IMR-90 (cell line): ENCODE results near the gene CCDC88B. TPM values are rescaled to one million over a fixed set of nuclear protein-coding genes. Genes with fewer than 3 reads are reported as not detected.

Experiments
- ATAC-seq: fragments of 200-7000 bp; cut with Tn5 transposase; 2 replicates; pipeline ENCODE4 v1.9.1; 2020; ENCODE audit warnings: low read depth, mild to moderate bottlenecking, moderate library complexity
- BruUV-seq: library from RNA; stranded (reverse); fragments of 400-500 nt; replicated peaks from 2 replicates; lab custom pipeline; 2021; lab: Mats Ljungman, UMichigan
- CTCF ChIA-PET: fragments of 300-600 bp; formaldehyde crosslinking; extraction: SDS; loops from one replicate; lab custom pipeline; 2021; ENCODE audit warnings: antibody characterized with exemption; lab: Yijun Ruan, JAX
- POLR2A ChIA-PET: fragments of 300-600 bp; sonication (Branson Sonifier 250); formaldehyde crosslinking; loops from one replicate; lab custom pipeline; 2022; ENCODE audit warnings: antibody characterized with exemption; ENCODE audit not compliant: unreplicated experiment; lab: Charles Lee
- DNase-seq: peaks from one replicate; pipeline ENCODE4 v3.0.0; 2013
- H2AFZ ChIP-seq: replicated peaks from 2 replicates; pipeline ENCODE3; 2013; ENCODE audit warnings: low read length, mild to moderate bottlenecking; ENCODE audit not compliant: poor library complexity
- H2AK5ac ChIP-seq: 2 replicates; pipeline ENCODE4 v1.6.1; 2013; ENCODE audit warnings: low read depth, low read length, inconsistent platforms
- H2AK9ac ChIP-seq: replicated peaks from 2 replicates; pipeline ENCODE3; 2013; ENCODE audit warnings: mild to moderate bottlenecking, low read depth, low read length, moderate library complexity; ENCODE audit not compliant: poor library complexity
- H2BK120ac ChIP-seq: 2 replicates; pipeline ENCODE4 v1.6.1; 2013; ENCODE audit warnings: low read depth, low read length, inconsistent platforms
- H2BK15ac ChIP-seq: 3 replicates; pipeline ENCODE4 v1.6.1; 2013; ENCODE audit warnings: low read depth, low read length, inconsistent platforms
- H2BK20ac ChIP-seq: 2 replicates; pipeline ENCODE4 v1.6.1; 2013; ENCODE audit warnings: low read depth, mild to moderate bottlenecking, inconsistent platforms, low read length, moderate library complexity
- H2BK5ac ChIP-seq: 2 replicates; pipeline ENCODE4 v1.6.1; 2013; ENCODE audit warnings: mild to moderate bottlenecking, low read depth, low read length, inconsistent platforms; ENCODE audit not compliant: poor library complexity, severe bottlenecking
- H3K14ac ChIP-seq: replicated peaks from 2 replicates; pipeline ENCODE4 v1.6.1; 2013; ENCODE audit warnings: low read depth, low read length, inconsistent platforms
- H3K18ac ChIP-seq: 2 replicates; pipeline ENCODE4 v1.6.1; 2013; ENCODE audit warnings: low read depth, low read length, control low read depth
- H3K23ac ChIP-seq: 2 replicates; pipeline ENCODE4 v1.6.1; 2013; ENCODE audit warnings: low read depth, low read length, inconsistent platforms
- H3K27ac ChIP-seq: 2 replicates; pipeline ENCODE4 v1.5.1; 2013; ENCODE audit warnings: mild to moderate bottlenecking, control low read depth, low read length; ENCODE audit not compliant: insufficient read depth
- H3K27me3 ChIP-seq: 2 replicates; pipeline ENCODE4 v1.6.1; 2013; ENCODE audit warnings: low read length; ENCODE audit not compliant: control insufficient read depth, insufficient read depth
- H3K36me3 ChIP-seq: 2 replicates; pipeline ENCODE4 v1.6.1; 2013; ENCODE audit warnings: low read length, mixed read lengths; ENCODE audit not compliant: control insufficient read depth, insufficient read depth
- H3K4ac ChIP-seq: 2 replicates; pipeline ENCODE4 v1.6.1; 2013; ENCODE audit warnings: low read depth, low read length, inconsistent platforms
- H3K4me1 ChIP-seq: 2 replicates; pipeline ENCODE4 v1.6.1; 2013; ENCODE audit warnings: low read length, mixed read lengths; ENCODE audit not compliant: control insufficient read depth, insufficient read depth
- H3K4me2 ChIP-seq: 2 replicates; pipeline ENCODE4 v1.6.1; 2013; ENCODE audit warnings: low read depth, mild to moderate bottlenecking, control low read depth, low read length, moderate library complexity
- H3K4me3 ChIP-seq: 2 replicates; pipeline ENCODE4 v1.5.1; 2013; ENCODE audit warnings: low read depth, mild to moderate bottlenecking, control low read depth, low read length, moderate library complexity; ENCODE audit not compliant: insufficient read depth
- H3K56ac ChIP-seq: 2 replicates; pipeline ENCODE4 v1.6.1; 2013; ENCODE audit warnings: low read length, inconsistent platforms; ENCODE audit not compliant: insufficient read depth; ENCODE audit errors: extremely low read depth
- H3K79me1 ChIP-seq, 2 experiments: 2 replicates each; pipeline ENCODE4 v1.6.1; 2013; ENCODE audit warnings: low read length in 2 of 2, inconsistent platforms in 1 of 2, low read depth in 1 of 2
- H3K9ac ChIP-seq: 2 replicates; pipeline ENCODE4 v1.6.1; 2013; ENCODE audit warnings: low read depth, low read length, control low read depth
- H3K9me1 ChIP-seq: 2 replicates; pipeline ENCODE4 v1.6.1; 2013; ENCODE audit warnings: low read length, inconsistent platforms; ENCODE audit not compliant: insufficient read depth
- H3K9me3 ChIP-seq: 2 replicates; pipeline ENCODE4 v1.6.1; 2013; ENCODE audit warnings: low read length; ENCODE audit not compliant: control insufficient read depth, insufficient read depth
- H4K20me1 ChIP-seq: 2 replicates; pipeline ENCODE4 v1.6.1; 2013; ENCODE audit warnings: low read length, inconsistent platforms; ENCODE audit not compliant: insufficient read depth
- H4K5ac ChIP-seq: 2 replicates; pipeline ENCODE4 v1.6.1; 2013; ENCODE audit warnings: mild to moderate bottlenecking, low read depth, low read length, control low read depth
- H4K8ac ChIP-seq, 2 experiments: 2 replicates each; pipeline ENCODE4 v1.6.1; 2013; ENCODE audit warnings: low read depth in 2 of 2, low read length in 2 of 2, control low read depth in 1 of 2, inconsistent platforms in 1 of 2
- H4K91ac ChIP-seq: 2 replicates; pipeline ENCODE4 v1.6.1; 2013; ENCODE audit warnings: low read depth, low read length, inconsistent platforms; ENCODE audit not compliant: insufficient read depth
- CEBPB ChIP-seq: IDR thresholded peaks from 2 replicates; pipeline ENCODE4 v1.6.1; 2012; ENCODE audit warnings: low read depth, low read length, improper control_type of control experiment
- FOS ChIP-seq: fragments of 150-350 bp; IDR thresholded peaks from 2 replicates; pipeline ENCODE4 v1.6.1; 2016; ENCODE audit warnings: low read depth, low read length
- MAFK ChIP-seq: IDR thresholded peaks from 2 replicates; pipeline ENCODE4 v1.6.1; 2012; ENCODE audit warnings: low read depth, low read length, improper control_type of control experiment
- MAZ ChIP-seq: IDR thresholded peaks from 2 replicates; pipeline ENCODE4 v1.6.1; 2012; ENCODE audit warnings: low read depth, mild to moderate bottlenecking, low read length, improper control_type of control experiment, moderate library complexity, borderline replicate concordance
- RCOR1 ChIP-seq: IDR thresholded peaks from 2 replicates; pipeline ENCODE4 v1.6.1; 2012; ENCODE audit warnings: mild to moderate bottlenecking, low read length, improper control_type of control experiment; ENCODE audit not compliant: insufficient replicate concordance
- SMC3 ChIP-seq: fragments of 150-350 bp; IDR thresholded peaks from 2 replicates; pipeline ENCODE4 v1.6.1; 2016; ENCODE audit warnings: low read depth, mild to moderate bottlenecking, antibody characterized with exemption, low read length, moderate library complexity
- WGBS, 2 experiments: methylation state at CpG; one replicate each; pipeline versions ENCODE4 v1.1.5 to v1.1.7; 2013; ENCODE audit warnings: missing lambda C conversion rate in 2 of 2; ENCODE audit not compliant: insufficient read length in 1 of 2; ENCODE audit errors: extremely low coverage in 2 of 2; 5-methylcytosine and 5-hydroxymethylcytosine counted together
- dilution Hi-C: fragments of 300-500 bp; cut with HindIII; formaldehyde crosslinking; loops from one replicate; pipeline ENCODE4 v1.14.3; 2018; ENCODE audit warnings: low sequenced_read_pairs; ENCODE audit not compliant: unreplicated experiment
- in situ Hi-C: fragments of 300-500 bp; cut with MboI; formaldehyde crosslinking; loops from 3 replicates; pipeline ENCODE4 v1.14.3; 2019; ENCODE audit warnings: low sequenced_read_pairs, inconsistent platforms, mixed read lengths
- intact Hi-C: fragments of 100-400 bp; cut with micrococcal nuclease; formaldehyde crosslinking; loops from 2 replicates; pipeline ENCODE4 v1.10.0; 2022
- polyA plus RNA-seq, 3 experiments: library from polyadenylated mRNA; depleted of rRNA; stranded (reverse); fragments of >200 nt; gene quantifications; 2 replicates each; pipeline ENCODE4 v1.2.3, GENCODE V29; 2012; ENCODE audit warnings: low replicate concordance in 1 of 3
- total RNA-seq: library from RNA; depleted of rRNA; stranded (reverse); fragments of >200 nt; gene quantifications from 2 replicates; pipeline ENCODE4 v1.2.3, GENCODE V29; 2012
- TF ChIP-seq, protein P1 (sequence below): fragments of 150-350 bp; IDR thresholded peaks from 2 replicates; pipeline ENCODE4 v1.6.1; 2016; ENCODE audit warnings: low read depth, mild to moderate bottlenecking, low read length, moderate library complexity, borderline replicate concordance
- TF ChIP-seq, protein P2 (sequence below): conservative IDR thresholded peaks from 2 replicates; pipeline ENCODE4 v1.5.1; 2012; ENCODE audit warnings: mild to moderate bottlenecking, low read depth, low read length, improper control_type of control experiment

CCDC88B gene
- total and polyA plus RNA-seq, 2 of the 4 experiments (the other 2 are of a cell fraction) = 1.3 to 2.5 TPM

DNA sequence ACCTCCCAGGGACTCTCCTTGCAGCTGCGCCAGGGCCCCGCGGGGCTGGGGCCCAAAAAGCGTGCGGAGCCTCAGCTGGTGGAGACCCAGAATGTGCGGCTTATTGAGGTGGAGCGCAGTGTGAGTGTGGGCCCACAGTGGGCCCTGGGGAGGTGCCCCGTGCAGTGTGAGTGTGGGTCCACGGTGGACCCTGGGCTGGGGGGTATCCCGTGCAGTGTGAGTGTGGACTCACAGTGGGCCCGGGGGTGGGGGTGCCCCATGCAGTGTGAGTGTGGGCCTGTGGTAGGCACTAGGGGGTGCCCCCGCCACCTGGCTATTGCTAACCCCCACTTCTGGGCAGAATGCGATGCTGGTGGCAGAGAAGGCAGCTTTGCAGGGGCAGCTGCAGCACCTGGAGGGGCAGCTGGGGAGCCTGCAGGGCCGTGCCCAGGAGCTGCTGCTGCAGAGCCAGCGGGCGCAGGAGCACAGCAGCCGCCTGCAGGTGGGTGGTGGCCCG is 11.2 kb downstream of the CCDC88B start:
- no peak overlapping the region for H3K14ac ChIP-seq
- no peak overlapping the region for H3K4ac ChIP-seq
- no peak overlapping the region for H3K18ac ChIP-seq
- no peak overlapping the region for H2AK9ac ChIP-seq
- H4K91ac ChIP-seq = no peak overlapping the region
- no TSS peak for BruUV-seq
- no peak overlapping the region for H2BK20ac ChIP-seq
- H2BK120ac ChIP-seq = no peak overlapping the region
- no peak overlapping the region for H2BK15ac ChIP-seq
- H3K79me1 ChIP-seq = peaks cover 0 to 3% of the 10 kb centered on the region in 2 experiments; a peak in 1 of 4 replicates
- ChIA-PET POLR2A (no interaction called here), CTCF (interaction anchor here (1.6 kb wide), 1 partner anchor 20 kb away, joined by 4 read pairs; no protein-coding TSS in a partner anchor)
- H3K4me3 ChIP-seq = no peak overlapping the region
- no peaks in the 10 kb centered on the region for H3K9me3 ChIP-seq
- H3K36me3 ChIP-seq = no peaks in the 10 kb centered on the region
- peaks cover 4% of the 10 kb centered on the region; the same call in 1 of the 2 replicates for H3K9me1 ChIP-seq
- 92% methylated on average over 11 of the region's 18 CpGs; no CpG with 5 or more reads in 1 of the 2 experiments for WGBS, 2 experiments
- H3K4me1 ChIP-seq = peaks cover 6% of the 10 kb centered on the region
- H3K23ac ChIP-seq = no peak overlapping the region
- H3K56ac ChIP-seq = no peak overlapping the region
- ATAC-seq (no peak), DNase-seq (no peak)
- H2BK5ac ChIP-seq = no peak overlapping the region
- H4K8ac ChIP-seq = no peak overlapping the region
- no peak overlapping the region for H2AFZ ChIP-seq
- no peak overlapping the region for H3K4me2 ChIP-seq
- dilution Hi-C loops (no loop called here), in situ Hi-C loops (no loop called here), intact Hi-C loops (no loop called here)
- no peak overlapping the region for H3K27ac ChIP-seq
- no peak overlapping the region for H3K9ac ChIP-seq
- no peak overlapping the region for H2AK5ac ChIP-seq
- no peaks in the 10 kb centered on the region for H4K20me1 ChIP-seq
- H4K5ac ChIP-seq = no peak overlapping the region
- no peak for TF ChIP-seq MAZ
- TF ChIP-seq, protein P1, sequence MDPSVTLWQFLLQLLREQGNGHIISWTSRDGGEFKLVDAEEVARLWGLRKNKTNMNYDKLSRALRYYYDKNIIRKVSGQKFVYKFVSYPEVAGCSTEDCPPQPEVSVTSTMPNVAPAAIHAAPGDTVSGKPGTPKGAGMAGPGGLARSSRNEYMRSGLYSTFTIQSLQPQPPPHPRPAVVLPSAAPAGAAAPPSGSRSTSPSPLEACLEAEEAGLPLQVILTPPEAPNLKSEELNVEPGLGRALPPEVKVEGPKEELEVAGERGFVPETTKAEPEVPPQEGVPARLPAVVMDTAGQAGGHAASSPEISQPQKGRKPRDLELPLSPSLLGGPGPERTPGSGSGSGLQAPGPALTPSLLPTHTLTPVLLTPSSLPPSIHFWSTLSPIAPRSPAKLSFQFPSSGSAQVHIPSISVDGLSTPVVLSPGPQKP = no peak
- TF ChIP-seq FOS = no peak
- no peak for TF ChIP-seq SMC3
- TF ChIP-seq MAFK = no peak
- TF ChIP-seq, protein P2, sequence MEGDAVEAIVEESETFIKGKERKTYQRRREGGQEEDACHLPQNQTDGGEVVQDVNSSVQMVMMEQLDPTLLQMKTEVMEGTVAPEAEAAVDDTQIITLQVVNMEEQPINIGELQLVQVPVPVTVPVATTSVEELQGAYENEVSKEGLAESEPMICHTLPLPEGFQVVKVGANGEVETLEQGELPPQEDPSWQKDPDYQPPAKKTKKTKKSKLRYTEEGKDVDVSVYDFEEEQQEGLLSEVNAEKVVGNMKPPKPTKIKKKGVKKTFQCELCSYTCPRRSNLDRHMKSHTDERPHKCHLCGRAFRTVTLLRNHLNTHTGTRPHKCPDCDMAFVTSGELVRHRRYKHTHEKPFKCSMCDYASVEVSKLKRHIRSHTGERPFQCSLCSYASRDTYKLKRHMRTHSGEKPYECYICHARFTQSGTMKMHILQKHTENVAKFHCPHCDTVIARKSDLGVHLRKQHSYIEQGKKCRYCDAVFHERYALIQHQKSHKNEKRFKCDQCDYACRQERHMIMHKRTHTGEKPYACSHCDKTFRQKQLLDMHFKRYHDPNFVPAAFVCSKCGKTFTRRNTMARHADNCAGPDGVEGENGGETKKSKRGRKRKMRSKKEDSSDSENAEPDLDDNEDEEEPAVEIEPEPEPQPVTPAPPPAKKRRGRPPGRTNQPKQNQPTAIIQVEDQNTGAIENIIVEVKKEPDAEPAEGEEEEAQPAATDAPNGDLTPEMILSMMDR = no peak
- TF ChIP-seq RCOR1 = no peak
- TF ChIP-seq CEBPB = no peak
- H3K27me3 ChIP-seq = no peaks in the 10 kb centered on the region
